Stimulated activated CD4-positive, alpha-beta T cell treated with anti-CD3 and anti-CD28 coated beads, Interleukin-1b, Interleukin-23, amount 100 ng/mL, for 48 hours (primary cell): Measurements from ENCODE around the gene PTGER2.
A peak's percentile ranks its signal among the peaks of the same experiment; 100 is the strongest.

Experiments used
- DNase-seq: peaks from one replicate; pipeline ENCODE4 v3.0.0-alpha.2; 2020

Gene PTGER2, protein sequence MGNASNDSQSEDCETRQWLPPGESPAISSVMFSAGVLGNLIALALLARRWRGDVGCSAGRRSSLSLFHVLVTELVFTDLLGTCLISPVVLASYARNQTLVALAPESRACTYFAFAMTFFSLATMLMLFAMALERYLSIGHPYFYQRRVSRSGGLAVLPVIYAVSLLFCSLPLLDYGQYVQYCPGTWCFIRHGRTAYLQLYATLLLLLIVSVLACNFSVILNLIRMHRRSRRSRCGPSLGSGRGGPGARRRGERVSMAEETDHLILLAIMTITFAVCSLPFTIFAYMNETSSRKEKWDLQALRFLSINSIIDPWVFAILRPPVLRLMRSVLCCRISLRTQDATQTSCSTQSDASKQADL

GRCh38 chr14:52313903-52314594 lies at the start of gene PTGER2:
TSS of gene PTGER2 (plus strand) at chr14:52314312. CDS start at chr14:52314549, 237 bp downstream.
- peak; percentile 63 for DNase-seq

DNA sequence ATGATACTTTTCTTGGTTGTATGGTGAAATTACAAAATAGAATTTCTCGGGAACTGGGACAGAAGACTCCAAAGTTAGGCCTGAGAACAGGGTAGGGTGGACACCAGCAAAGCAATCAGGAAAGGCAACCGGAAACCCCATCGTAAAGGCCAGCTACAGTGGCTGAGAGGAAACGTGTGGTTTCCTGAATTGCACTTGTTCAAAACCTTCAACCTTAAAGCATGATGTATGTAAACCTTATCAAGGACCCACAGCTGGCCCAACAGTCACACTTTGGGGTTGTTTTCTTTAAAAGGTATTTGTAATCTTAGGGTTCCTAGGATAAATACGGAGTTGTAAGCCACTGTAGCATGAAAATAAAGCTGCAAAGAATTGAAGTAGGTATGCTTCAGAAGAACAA lies 48.9 kb upstream of the PTGER2 start:
- no peak for DNase-seq

DNA sequence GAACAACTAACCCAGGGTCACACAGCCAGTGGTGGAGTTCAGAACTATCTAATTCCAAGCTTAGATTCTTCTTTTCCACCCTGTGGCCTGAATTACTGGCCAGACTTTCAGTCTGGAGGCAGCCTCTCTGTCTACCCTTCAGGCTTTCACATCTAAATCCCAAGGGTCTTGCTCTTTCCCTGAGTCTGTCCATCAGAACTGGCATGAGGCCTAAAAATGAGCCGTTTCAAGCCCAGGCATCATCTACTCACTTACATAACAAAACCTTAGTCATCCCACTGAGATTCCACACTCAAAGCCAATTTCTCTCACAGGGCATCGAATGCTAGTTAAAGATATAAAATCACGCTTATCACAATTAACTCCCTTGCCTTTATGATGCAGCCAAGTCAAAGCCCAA lies 47.9 kb upstream of the PTGER2 start:
- no peak for DNase-seq

GRCh38 chr14:52266782-52267181 lies 47.3 kb upstream of the PTGER2 start:
- no peak for DNase-seq

- peak; percentile 13 for DNase-seq
Observed at GRCh38 chr14:52267501-52268278, 46.4 kb upstream of the PTGER2 start, which contains the start of gene PTGDR. TSS of gene PTGDR (plus strand) at chr14:52267698. CDS start at chr14:52267815, 117 bp downstream.

GRCh38 chr14:52268279-52269061 lies 45.6 kb upstream of the PTGER2 start:
- peak; percentile 17 for DNase-seq

DNA sequence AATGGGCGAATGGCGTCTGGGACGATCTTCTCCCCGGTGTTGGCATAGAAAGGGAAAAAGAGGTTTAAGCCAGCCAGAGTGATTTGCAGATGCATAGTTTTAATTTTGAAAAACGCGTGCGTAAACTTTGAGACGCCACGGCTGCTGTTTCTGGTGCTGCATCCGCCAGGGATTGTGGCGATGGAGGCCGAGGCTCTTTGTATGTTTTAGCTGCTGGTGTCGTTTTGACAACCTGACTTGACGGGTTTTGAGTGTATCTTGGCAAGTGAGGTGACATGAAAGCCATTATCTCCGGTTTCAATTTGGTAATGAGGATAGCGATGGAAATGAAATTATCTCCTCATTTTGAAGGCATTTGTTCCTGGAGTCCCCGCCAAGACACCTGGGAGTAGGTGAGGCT lies 45.0 kb upstream of the PTGER2 start:
- DNase-seq = no peak

DNA sequence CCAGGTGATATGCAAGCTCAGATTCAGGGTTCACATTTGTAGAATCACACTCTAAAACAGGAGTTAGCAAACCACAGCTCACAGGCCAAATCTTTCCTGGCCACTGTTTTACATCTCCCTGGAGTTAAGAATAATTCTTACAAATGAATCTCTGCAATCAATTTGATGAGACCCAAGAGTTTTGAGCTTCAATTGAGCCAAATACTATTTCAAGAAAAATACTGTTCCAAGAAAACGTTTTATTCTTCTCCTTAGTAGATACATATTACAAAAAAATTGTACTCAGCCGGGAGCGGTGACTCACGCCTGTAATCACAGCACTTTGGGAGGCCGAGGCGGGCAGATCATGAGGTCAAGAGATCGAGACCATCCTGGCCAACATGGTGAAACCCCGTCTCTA lies 44.1 kb upstream of the PTGER2 start:
- DNase-seq = no peak

- no peak for DNase-seq
Observed at GRCh38 chr14:52271538-52271937, 42.6 kb upstream of the PTGER2 start.

DNA sequence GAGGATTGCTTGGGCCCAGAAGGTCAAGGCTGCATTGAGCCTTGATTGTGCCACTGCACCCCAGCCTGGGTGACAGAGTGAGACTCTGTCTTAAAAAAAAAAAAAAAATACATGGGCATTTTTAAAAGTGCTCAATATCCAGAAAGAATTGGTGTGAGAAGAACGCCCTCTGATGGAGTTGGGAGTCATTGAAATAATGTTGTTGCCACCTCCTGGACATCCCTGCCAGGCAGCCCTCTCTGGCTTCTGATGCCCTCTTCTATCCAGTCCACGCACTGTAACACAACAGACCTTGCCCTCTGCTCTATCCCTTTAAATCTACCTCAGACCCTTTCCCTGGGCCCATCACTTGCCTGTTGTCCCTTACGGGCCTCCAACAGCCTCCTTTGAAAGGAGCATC lies 41.7 kb upstream of the PTGER2 start:
- DNase-seq = no peak

DNA sequence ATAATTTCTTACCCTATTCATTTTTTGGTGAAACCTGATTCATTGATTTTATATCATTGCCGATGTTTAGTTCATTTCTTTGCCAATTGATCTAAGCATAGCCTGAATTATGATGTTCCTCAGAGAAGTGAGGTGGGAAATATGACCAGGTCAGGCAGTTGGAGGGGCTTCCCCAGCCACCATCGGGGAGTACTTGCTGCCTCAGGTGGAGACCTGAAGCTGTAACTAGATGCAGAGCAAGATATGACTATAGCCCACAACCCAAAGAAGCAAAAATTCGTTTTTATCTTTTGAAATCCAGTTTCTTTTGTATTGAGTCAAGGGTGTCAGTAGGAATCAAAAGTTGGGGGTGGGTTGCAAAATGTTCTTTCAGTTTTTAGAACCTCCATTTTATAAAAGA lies 38.7 kb upstream of the PTGER2 start:
- no peak for DNase-seq

DNA sequence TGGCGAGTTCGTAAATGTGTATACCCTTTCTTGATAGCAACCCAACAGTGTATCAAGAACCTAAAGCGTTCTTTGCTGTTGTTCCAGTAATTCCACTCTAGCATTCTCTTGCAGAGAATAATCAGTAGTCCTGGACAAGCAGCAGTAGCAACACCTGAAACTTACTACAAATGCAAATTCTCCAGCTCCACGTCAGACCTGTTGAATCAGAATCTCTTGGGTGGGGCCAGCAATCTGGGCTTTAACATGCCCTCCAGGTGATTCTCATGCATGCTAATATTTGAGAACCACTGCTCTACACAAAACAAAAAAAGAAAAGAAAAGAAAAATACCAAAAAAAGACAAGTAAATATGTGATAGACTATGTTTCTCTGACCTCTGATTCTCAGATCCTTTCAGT lies 36.6 kb upstream of the PTGER2 start:
- no peak for DNase-seq

- DNase-seq = no peak
Observed at GRCh38 chr14:52279408-52279807, 34.7 kb upstream of the PTGER2 start.

GRCh38 chr14:52283099-52283498 lies 31.0 kb upstream of the PTGER2 start:
- no peak for DNase-seq

DNA sequence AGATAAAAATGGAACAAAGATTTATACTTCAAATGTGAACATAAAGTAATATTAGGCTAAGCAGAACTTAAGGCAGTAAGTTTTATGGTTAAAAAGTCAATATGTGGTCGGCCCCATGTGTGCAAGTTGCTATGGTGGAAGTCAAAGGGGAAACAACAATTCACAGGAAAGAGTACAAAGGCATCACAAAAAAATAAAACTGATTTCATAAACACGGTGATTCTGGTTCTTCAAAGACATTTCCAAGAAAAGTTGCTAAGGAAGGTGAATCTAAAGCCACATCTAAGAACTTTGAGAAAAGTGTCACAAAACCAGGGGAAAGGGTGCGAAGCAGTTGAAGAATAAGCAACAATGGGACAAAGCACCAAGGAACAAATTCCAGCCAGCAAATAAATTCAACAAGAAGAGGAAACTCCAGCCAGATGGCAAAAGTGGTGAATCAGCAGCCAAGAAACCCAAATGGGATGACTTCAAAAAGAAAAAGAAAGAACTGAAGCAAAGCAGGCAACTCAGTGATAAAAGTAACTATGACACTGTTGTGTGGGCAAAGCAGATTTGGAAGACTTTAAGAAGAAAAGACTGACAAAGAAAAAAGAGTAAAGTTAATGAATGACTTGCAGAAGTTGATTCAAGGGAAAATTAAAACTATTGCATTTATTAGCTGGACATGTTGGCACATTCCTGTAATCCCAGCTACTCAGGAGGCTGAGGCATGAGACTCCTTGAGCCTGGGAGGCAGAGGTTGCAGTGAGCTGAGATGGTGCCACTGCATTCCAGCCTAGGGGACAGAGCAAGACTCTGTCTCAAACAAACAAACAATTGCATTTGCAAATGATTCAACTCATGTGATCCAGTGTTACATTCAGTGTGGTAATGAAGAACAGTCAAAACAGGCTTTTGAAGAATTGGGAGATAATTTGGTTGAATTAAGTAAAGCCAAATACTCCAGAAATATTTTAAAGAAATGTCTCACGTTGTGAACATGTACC lies 27.2 kb upstream of the PTGER2 start:
- DNase-seq = no peak

GRCh38 chr14:52296378-52296777 lies 17.7 kb upstream of the PTGER2 start:
- DNase-seq = no peak

- no peak for DNase-seq
Observed at GRCh38 chr14:52298795-52299194, 15.3 kb upstream of the PTGER2 start.

DNA sequence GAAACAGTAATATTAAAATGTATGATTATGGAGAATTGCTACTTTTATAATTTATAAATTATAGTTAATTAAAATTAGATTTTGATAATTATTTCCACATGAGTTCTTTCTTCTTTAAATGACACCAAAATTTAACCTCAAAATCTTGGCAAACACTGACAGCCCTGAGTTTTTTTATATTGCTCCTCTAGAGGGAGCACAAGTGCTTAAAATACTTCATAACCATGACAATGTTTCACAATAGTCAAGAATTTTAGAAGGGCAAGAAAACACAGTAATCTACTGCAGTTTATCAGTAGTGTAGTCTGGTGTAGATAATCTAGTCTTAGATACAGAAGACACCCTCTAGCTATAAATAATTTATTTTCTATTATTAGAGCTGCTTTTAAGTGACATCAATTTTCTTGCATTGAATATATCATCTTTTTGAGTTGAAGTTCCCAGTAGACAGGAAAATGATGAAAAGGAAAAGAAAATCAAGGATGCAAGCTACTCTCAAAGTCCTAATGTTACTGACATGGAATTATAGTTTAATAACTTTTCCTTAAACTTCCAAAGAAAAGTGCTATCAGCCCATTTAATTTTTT lies 14.3 kb upstream of the PTGER2 start:
- DNase-seq = no peak

DNA sequence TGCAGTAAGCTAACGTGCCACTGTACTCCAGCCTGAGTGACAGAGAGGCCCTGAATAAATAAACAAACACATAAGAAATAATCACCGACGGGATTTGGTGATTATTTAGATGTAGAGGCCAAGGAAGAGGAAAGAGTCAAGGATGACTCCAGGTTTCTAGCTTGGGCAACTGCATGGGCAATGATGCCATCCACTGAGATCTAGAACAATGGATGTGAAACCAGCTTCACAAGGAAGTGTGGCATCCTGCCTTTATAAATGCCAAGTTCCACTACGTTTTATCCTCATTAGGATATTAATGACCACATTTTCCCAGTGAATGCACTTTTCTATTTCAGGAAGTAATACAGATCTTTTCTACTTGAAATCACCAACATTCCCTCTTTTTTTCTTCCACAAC lies 10.9 kb upstream of the PTGER2 start:
- DNase-seq = no peak

- DNase-seq = no peak
Observed at GRCh38 chr14:52304248-52304904, 9.7 kb upstream of the PTGER2 start.

DNA sequence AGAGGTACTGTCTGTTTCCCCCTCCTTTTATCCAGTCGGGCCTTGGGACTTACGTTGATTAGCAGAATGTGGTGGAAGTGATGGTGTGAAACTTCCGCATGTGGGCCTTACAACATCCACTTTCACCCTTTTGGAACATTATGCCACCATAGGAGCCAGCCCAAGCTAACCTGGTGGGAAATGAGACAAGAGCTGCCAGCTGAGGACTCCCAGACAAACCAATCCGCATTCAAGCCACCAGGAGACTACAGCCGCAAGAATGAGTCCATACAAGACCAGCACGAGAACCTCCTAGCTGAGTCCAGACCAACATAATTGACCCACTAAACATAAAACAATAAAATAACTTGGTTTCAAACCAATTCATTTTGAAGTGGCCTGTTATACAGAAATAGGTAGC lies 9.1 kb upstream of the PTGER2 start:
- DNase-seq = no peak
